GM12891 (cell line): ENCODE results near the gene FAM216A.

ENCODE experiments used
- POLR2A ChIP-seq: IDR thresholded peaks from 2 replicates; pipeline ENCODE4 v1.6.1; 2011; ENCODE audit warnings: low read depth, low read length, control low read depth
- POLR2AphosphoS5 ChIP-seq: IDR thresholded peaks from 2 replicates; pipeline ENCODE4 v1.6.1; 2011; ENCODE audit warnings: low read depth, low read length, control low read depth
- POU2F2 ChIP-seq: IDR thresholded peaks from 2 replicates; pipeline ENCODE4 v1.6.1; 2011; ENCODE audit warnings: low read depth, mild to moderate bottlenecking, control low read depth, low read length, moderate library complexity
- SPI1 ChIP-seq: IDR thresholded peaks from 2 replicates; pipeline ENCODE4 v1.6.1; 2011; ENCODE audit warnings: low read depth, low read length, control low read depth
- TAF1 ChIP-seq: IDR thresholded peaks from 2 replicates; pipeline ENCODE4 v1.6.1; 2011; ENCODE audit warnings: low read depth, low read length, control low read depth

DNA sequence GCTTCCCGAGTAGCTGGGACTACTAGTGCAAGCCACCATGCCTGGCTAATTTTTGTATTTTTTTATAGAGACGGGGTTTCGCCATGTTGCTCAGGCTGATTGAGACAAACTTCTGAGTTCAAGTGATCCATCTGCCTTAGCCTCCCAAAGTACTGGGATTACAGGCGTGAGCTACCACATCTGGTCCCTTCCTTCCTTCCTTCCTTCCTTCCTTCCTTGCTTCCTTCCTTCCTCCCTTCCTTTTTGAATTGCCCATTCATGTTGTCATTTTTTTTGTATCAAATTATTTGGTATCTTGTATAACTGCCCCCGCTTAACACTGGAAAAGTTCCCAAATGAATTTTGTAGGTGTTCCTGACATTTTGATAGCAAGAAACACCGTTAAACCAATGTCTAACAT, 45.2 kb downstream of the FAM216A start:
- TF ChIP-seq TAF1 (no peak), POLR2A (no peak), SPI1 (no peak), POLR2AphosphoS5 (no peak), POU2F2 (no peak)
